ENCODE measurements around the gene ANGPTL8.
A peak's percentile ranks its signal among the peaks of the same experiment; 100 is the strongest.

ANGPTL8 gene

GRCh38 chr19:11239377-11240000, at the start of gene ANGPTL8:
Gene ANGPTL8 (plus strand): TSS chr19:11239619. CDS start chr19:11239638, 19 bp downstream.
- DNase-seq = no peak

- DNase-seq = no peak
Observed at GRCh38 chr19:11190501-11190900, 48.9 kb upstream of the ANGPTL8 start.

GRCh38 chr19:11191273-11191755, 48.1 kb upstream of the ANGPTL8 start:
- DNase-seq = no peak

- no peak for DNase-seq
Observed at GRCh38 chr19:11191934-11192333, 47.5 kb upstream of the ANGPTL8 start.

- no peak for DNase-seq
Observed at GRCh38 chr19:11192957-11193939, 46.2 kb upstream of the ANGPTL8 start.

GRCh38 chr19:11194173-11194572, 45.2 kb upstream of the ANGPTL8 start:
- DNase-seq = no peak

GRCh38 chr19:11194656-11195558, 44.5 kb upstream of the ANGPTL8 start:
- DNase-seq = no peak

- no peak for DNase-seq
Observed at GRCh38 chr19:11195681-11196080, 43.7 kb upstream of the ANGPTL8 start.

- no peak for DNase-seq
Observed at GRCh38 chr19:11196406-11197287, 42.8 kb upstream of the ANGPTL8 start.

- peak; percentile 55 for DNase-seq
Observed at GRCh38 chr19:11197291-11198174, 41.9 kb upstream of the ANGPTL8 start, which contains the start of gene KANK2. Gene KANK2 (minus strand): TSS chr19:11197545. CDS start chr19:11194511, 3,034 bp downstream.

GRCh38 chr19:11198175-11198534, 41.3 kb upstream of the ANGPTL8 start:
- no peak for DNase-seq

GRCh38 chr19:11198769-11199424, 40.5 kb upstream of the ANGPTL8 start:
- DNase-seq = no peak

GRCh38 chr19:11199517-11199916, 39.9 kb upstream of the ANGPTL8 start:
- DNase-seq = no peak

- no peak for DNase-seq
Observed at GRCh38 chr19:11200015-11200574, 39.3 kb upstream of the ANGPTL8 start.

- DNase-seq = no peak
Observed at GRCh38 chr19:11200931-11201330, 38.5 kb upstream of the ANGPTL8 start.

GRCh38 chr19:11201791-11202190, 37.6 kb upstream of the ANGPTL8 start:
- DNase-seq = no peak

GRCh38 chr19:11202488-11203193, 36.8 kb upstream of the ANGPTL8 start:
- no peak for DNase-seq

GRCh38 chr19:11203194-11204075, 36.0 kb upstream of the ANGPTL8 start:
- no peak for DNase-seq
